ENCODE measurements around the gene PNMA6E.

PNMA6E gene

DNA sequence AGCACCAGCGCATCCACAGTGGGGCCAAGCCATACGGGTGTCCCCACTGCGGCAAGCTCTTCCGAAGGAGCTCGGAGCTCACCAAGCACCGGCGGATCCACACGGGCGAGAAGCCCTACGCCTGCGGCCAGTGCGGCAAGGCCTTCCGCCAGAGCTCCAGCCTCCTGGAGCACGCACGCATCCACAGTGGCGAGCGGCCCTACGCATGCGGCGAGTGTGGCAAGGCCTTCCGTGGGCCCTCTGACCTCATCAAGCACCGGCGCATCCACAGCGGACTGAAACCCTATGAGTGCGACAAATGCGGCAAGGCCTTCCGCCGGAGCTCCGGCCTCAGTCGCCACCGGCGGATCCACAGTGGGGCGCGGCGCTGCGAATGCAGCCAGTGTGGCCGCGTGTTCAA, 53.6 kb downstream of the PNMA6E start:
- DNase-seq = no peak
